Measurements from ENCODE around the gene SERPINA5. TPM values are rescaled to one million over a fixed set of nuclear protein-coding genes. Genes with fewer than 3 reads are reported as not detected.

SERPINA5 gene
- total and polyA plus RNA-seq, 2 of the 8 experiments (the other 6 are each of a cell fraction or from before 2014, with no cell fraction given), result 1.8 to 1.9 TPM

GRCh38 chr14:94605361-94605760 is 24.1 kb downstream of the SERPINA5 start:
- H3K36me3 ChIP-seq (ENCODE audit: control insufficient read depth in 2 of 4, insufficient read depth in 4 of 4, low read length in 3 of 4), result no peaks in the 10 kb centered on the region
- H3K4me2 ChIP-seq (ENCODE audit: insufficient read depth in 1 of 2, low read depth in 2 of 2, low read length in 2 of 2), result no peak overlapping the region
- POLR2A ChIA-PET (ENCODE audit: partially characterized antibody), result no interaction called here
- no peak overlapping the region for H2AK5ac ChIP-seq (ENCODE audit: low read depth, low read length)
- no peak overlapping the region for H2BK20ac ChIP-seq (ENCODE audit: low read length)
- no peaks in the 10 kb centered on the region for H4K20me1 ChIP-seq (replicated peaks in 1 of 2; ENCODE audit: control insufficient read depth in 1 of 2, insufficient read depth in 2 of 2, low read length in 2 of 2)
- H2BK15ac ChIP-seq (ENCODE audit: low read length), result no peak overlapping the region
- H4K5ac ChIP-seq (ENCODE audit: insufficient read length, low read depth, low read length), result no peak overlapping the region
- WGBS, 2 experiments (ENCODE audit: extremely low coverage in 1 of 2, insufficient coverage in 1 of 2, insufficient read length in 1 of 2, insufficient replicate concordance in 2 of 2, low coverage in 1 of 2, low lambda C conversion rate in 2 of 2, missing lambda C conversion rate in 1 of 2), result 96% methylated on average over 3 of the region's 3 CpGs; no CpG with 5 or more reads in 1 of the 2 experiments
- H2BK120ac ChIP-seq (replicated peaks; ENCODE audit: low read depth, low read length), result no peak overlapping the region
- no peak overlapping the region for H3K56ac ChIP-seq (replicated peaks; ENCODE audit: insufficient read length, low read depth, low read length)
- H3K4me1 ChIP-seq (replicated peaks in 1 of 4; ENCODE audit: control insufficient read depth in 3 of 4, insufficient read depth in 4 of 4, low read length in 3 of 4), result no peaks in the 10 kb centered on the region
- no peak overlapping the region for H2AFZ ChIP-seq (ENCODE audit: low read length)
- H3K23me2 ChIP-seq (ENCODE audit: low read depth, low read length), result no peaks in the 10 kb centered on the region; the same call in 1 of the 2 replicates
- CTCF ChIA-PET (ENCODE audit: partially characterized antibody), result interaction anchor here (0.5 kb wide), 1 partner anchor 176 kb away, joined by 4 read pairs; no protein-coding TSS in a partner anchor
- H3K9ac ChIP-seq (replicated peaks in 1 of 4; ENCODE audit: extremely low read depth in 1 of 4, low read depth in 3 of 4, low read length in 3 of 4), result no peak overlapping the region
- no peaks in the 10 kb centered on the region for H3K79me1 ChIP-seq (ENCODE audit: low read depth, low read length)
- H3K9me3 ChIP-seq (ENCODE audit: insufficient read depth in 2 of 2, low read depth in 1 of 2, low read length in 1 of 2), result no peaks in the 10 kb centered on the region
- H3K27me3 ChIP-seq (replicated peaks in 1 of 4; ENCODE audit: control insufficient read depth in 3 of 4, extremely low read depth in 1 of 4, insufficient read depth in 3 of 4, low read length in 3 of 4), result no peaks in the 10 kb centered on the region
- no peaks in the 10 kb centered on the region for H3K79me2 ChIP-seq (ENCODE audit: control insufficient read depth in 1 of 2, insufficient read depth in 2 of 2, low read length in 2 of 2)
- H3K4me3 ChIP-seq (ENCODE audit: extremely low read depth in 1 of 4, insufficient read depth in 2 of 4, low read depth in 3 of 4, low read length in 4 of 4), result no peak overlapping the region
- H3K23ac ChIP-seq (ENCODE audit: insufficient read length), result no peak overlapping the region
- no peak overlapping the region for H3K18ac ChIP-seq (ENCODE audit: extremely low read depth, low read length)
- no peak for FAIRE-seq
- no peak for DNase-seq (ENCODE audit: low read depth in 1 of 2, low spot score in 2 of 2)
- no peak overlapping the region for H3K4ac ChIP-seq (replicated peaks; ENCODE audit: insufficient read length, low read depth, low read length)
- H2BK5ac ChIP-seq (ENCODE audit: low read depth, low read length), result no peak overlapping the region
- H3K27ac ChIP-seq (ENCODE audit: low read depth, low read length), result no peak overlapping the region
- H2BK12ac ChIP-seq (ENCODE audit: low read depth, low read length), result no peak overlapping the region
- no peak overlapping the region for H3K14ac ChIP-seq (ENCODE audit: insufficient read length)
- H4K91ac ChIP-seq (replicated peaks; ENCODE audit: insufficient read length, low read length), result no peak overlapping the region
- H4K8ac ChIP-seq (ENCODE audit: extremely low read depth, insufficient read depth, low read length), result no peak overlapping the region
- TF ChIP-seq ATF3 (IDR thresholded peaks at IDR 0.05; ENCODE audit: insufficient read depth, low read depth, low read length) (no peak), NANOG (IDR thresholded peaks at IDR 0.05; ENCODE audit: insufficient read depth, low read depth, low read length, poor library complexity, severe bottlenecking) (no peak), TBP (IDR thresholded peaks at IDR 0.05; ENCODE audit: low read depth, low read length) (no peak), BCL11A (IDR thresholded peaks at IDR 0.05; ENCODE audit: low read depth in 2 of 2, low read length in 2 of 2) (no peak), EGR1 (IDR thresholded peaks at IDR 0.05; ENCODE audit: borderline replicate concordance, low read depth, low read length) (no peak), MAFK (IDR thresholded peaks at IDR 0.05; ENCODE audit: low read depth, low read length) (no peak), CTCF (IDR thresholded peaks at IDR 0.05; ENCODE audit: control extremely low read depth in 1 of 3, insufficient read depth in 1 of 3, low read depth in 1 of 3, low read length in 3 of 3) (no peak), CBX8 (IDR thresholded peaks at IDR 0.05; ENCODE audit: borderline replicate concordance, low read depth, low read length) (no peak), RFX5 (IDR thresholded peaks at IDR 0.05; ENCODE audit: borderline replicate concordance, low read depth, low read length) (no peak), EP300 (IDR thresholded peaks at IDR 0.05; ENCODE audit: borderline replicate concordance in 1 of 2, low read depth in 2 of 2, low read length in 2 of 2) (no peak)

All from H1 (cell line).